Endothelial cell of hepatic sinusoid (primary cell): ENCODE measurements around the gene GPR143.

Experiments
- in situ Hi-C: cut with HindIII; loops from 2 replicates; pipeline ENCODE4 v1.10.0; 2017; ENCODE audit warnings: low sequenced_read_pairs

The GPR143 gene

DNA sequence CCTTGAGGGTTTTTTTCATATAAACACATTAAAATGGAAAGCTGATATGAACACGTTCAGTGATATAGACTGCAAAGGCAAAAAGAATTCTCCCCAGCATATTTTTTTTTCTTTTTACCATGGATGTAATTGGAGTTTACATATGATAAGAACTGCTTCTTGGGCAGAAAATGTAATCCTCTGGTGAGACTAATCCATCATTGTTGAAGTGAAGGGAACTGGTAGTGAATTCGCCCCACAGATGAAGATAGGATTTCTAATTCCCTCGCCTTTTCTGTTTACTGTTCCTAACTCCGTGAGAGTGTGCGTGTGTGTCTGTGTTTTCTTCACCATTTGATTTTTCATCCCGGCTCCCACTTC is 88.9 kb downstream of the GPR143 start:
- in situ Hi-C loops = no loop called here

- in situ Hi-C loops = no loop called here
Measured at GRCh38 chrX:9676306-9676705, 89.3 kb downstream of the GPR143 start.
